ENCODE results near the gene SFRP4.

Gene SFRP4

GRCh38 chr7:37901236-37901827, 15.3 kb downstream of the SFRP4 start:
- no peak overlapping the region for H3K4me3 ChIP-seq (ENCODE audit: low read length)
- TF ChIP-seq CTCF (IDR thresholded peaks at IDR 0.05; ENCODE audit: insufficient read depth, low read depth, low read length, missing control alignments) = peak; percentile 49
- DNase-seq (ENCODE audit: low read depth) = peak; percentile 21

GRCh38 chr7:37899712-37900247, 16.8 kb downstream of the SFRP4 start:
- no peak for DNase-seq (ENCODE audit: low read depth)
- H3K4me3 ChIP-seq (ENCODE audit: low read length) = no peak overlapping the region
- no peak for TF ChIP-seq CTCF (IDR thresholded peaks at IDR 0.05; ENCODE audit: insufficient read depth, low read depth, low read length, missing control alignments)

GRCh38 chr7:37894671-37895070, 21.9 kb downstream of the SFRP4 start:
- no peak overlapping the region for H3K4me3 ChIP-seq (ENCODE audit: low read length)
- TF ChIP-seq CTCF (IDR thresholded peaks at IDR 0.05; ENCODE audit: insufficient read depth, low read depth, low read length, missing control alignments) = no peak
- no peak for DNase-seq (ENCODE audit: low read depth)

- no peak for TF ChIP-seq CTCF (IDR thresholded peaks at IDR 0.05; ENCODE audit: insufficient read depth, low read depth, low read length, missing control alignments)
- no peak overlapping the region for H3K4me3 ChIP-seq (ENCODE audit: low read length)
- no peak for DNase-seq (ENCODE audit: low read depth)
Measured at GRCh38 chr7:37893359-37893758, 23.3 kb downstream of the SFRP4 start.

- H3K4me3 ChIP-seq (ENCODE audit: low read length) = no peak overlapping the region
- no peak for TF ChIP-seq CTCF (IDR thresholded peaks at IDR 0.05; ENCODE audit: insufficient read depth, low read depth, low read length, missing control alignments)
- no peak for DNase-seq (ENCODE audit: low read depth)
Measured at GRCh38 chr7:37882086-37882485, 34.5 kb downstream of the SFRP4 start.
